HCT116 (cell line): ENCODE measurements around the gene TEDC1. TPM values are rescaled to one million over a fixed set of nuclear protein-coding genes. Genes with fewer than 3 reads are reported as not detected.

Experiments
- ATAC-seq: fragments of 200-7000 bp; cut with Tn5 transposase; 2 replicates; pipeline ENCODE4 v1.9.1; 2020; ENCODE audit warnings: mild to moderate bottlenecking, moderate library complexity
- BruUV-seq: library from RNA; stranded (reverse); fragments of 400-500 nt; replicated peaks from 2 replicates; lab custom pipeline; 2021; lab: Mats Ljungman, UMichigan
- CTCF ChIA-PET: fragments of 300-600 bp; sonication (Branson Sonifier 250); formaldehyde crosslinking; loops from one replicate; lab custom pipeline; 2021; ENCODE audit warnings: antibody characterized with exemption; lab: Charles Lee
- POLR2A ChIA-PET: fragments of 300-600, 350-600 bp; sonication (Branson Sonifier 250); formaldehyde crosslinking; loops from one replicate; lab custom pipeline; 2021; ENCODE audit warnings: antibody characterized with exemption; lab: Charles Lee
- RAD21 ChIA-PET, 2 experiments: fragments of 300-600 bp; sonication (Branson Sonifier 250); formaldehyde crosslinking; loops; one replicate each; lab custom pipeline; 2023; ENCODE audit warnings: low total read pairs in 2 of 2; ENCODE audit not compliant: uncharacterized antibody in 2 of 2, unreplicated experiment in 2 of 2, low non-redundant PET in 1 of 2; lab: Charles Lee
- DNase-seq: peaks from one replicate; pipeline ENCODE4 v3.0.0-alpha.2; 2010; ENCODE audit warnings: low read depth, low spot score
- H2AFZ ChIP-seq: fragments of 200-600 bp; shearing (Covaris generic), sonication (generic); 2 replicates; pipeline ENCODE4 v1.6.1; 2017; ENCODE audit warnings: low read depth, mixed run types, mixed read lengths, antibody characterized with exemption, low read length; ENCODE audit not compliant: poor library complexity, severe bottlenecking
- H3K27ac ChIP-seq: 2 replicates; pipeline ENCODE4 v1.5.1; 2012; ENCODE audit warnings: low read depth, low read length
- H3K27me3 ChIP-seq: fragments of 200-600 bp; sonication (generic); 2 replicates; pipeline ENCODE4 v1.6.1; 2016; ENCODE audit warnings: mixed run types, low read length, mixed read lengths; ENCODE audit not compliant: insufficient read depth
- H3K36me3 ChIP-seq, 2 experiments: fragments of 200-500 bp in 1 of 2; fragments of 200-600 bp in 1 of 2; sonication (Bioruptor generic) in 1 of 2; sonication (generic) in 1 of 2; 2 replicates each; pipeline versions ENCODE4 v1.5.1 to v1.6.1; 2014 to 2016; ENCODE audit warnings: low read length in 2 of 2, inconsistent platforms in 1 of 2, mixed read lengths in 1 of 2, mixed run types in 1 of 2; ENCODE audit not compliant: insufficient read depth in 2 of 2, control insufficient read depth in 1 of 2
- H3K4me1 ChIP-seq, 2 experiments: fragments of 200-600 bp in 1 of 2; sonication (generic) in 1 of 2; 2 replicates each; pipeline versions ENCODE4 v1.5.1 to v1.6.1; 2012 to 2017; ENCODE audit warnings: low read length in 2 of 2, inconsistent platforms in 1 of 2, mild to moderate bottlenecking in 1 of 2, mixed read lengths in 1 of 2, mixed run types in 1 of 2, moderate library complexity in 1 of 2; ENCODE audit not compliant: insufficient read depth in 2 of 2, control insufficient read depth in 1 of 2
- H3K4me2 ChIP-seq: fragments of 200-600 bp; sonication (generic); 2 replicates; pipeline ENCODE4 v1.6.1; 2017; ENCODE audit warnings: mixed run types, low read length, mixed read lengths
- H3K4me3 ChIP-seq, 2 experiments: fragments of 200-600 bp in 1 of 2; sonication (generic) in 1 of 2; replicated peaks in 1 of 2; 2 replicates each; pipeline ENCODE4 v1.5.1; 2011 to 2016; ENCODE audit warnings: low read length in 2 of 2, control low read depth in 1 of 2, low read depth in 1 of 2, mild to moderate bottlenecking in 1 of 2, mixed read lengths in 1 of 2, mixed run types in 1 of 2
- H3K79me2 ChIP-seq: fragments of 200-600 bp; sonication (generic); 2 replicates; pipeline ENCODE4 v1.6.1; 2017; ENCODE audit warnings: mild to moderate bottlenecking, mixed run types, low read length, moderate library complexity, mixed read lengths; ENCODE audit not compliant: insufficient read depth
- H3K9ac ChIP-seq: fragments of 200-600 bp; sonication (generic); 2 replicates; pipeline ENCODE4 v1.6.1; 2016; ENCODE audit warnings: low read length, mixed read lengths
- H3K9me2 ChIP-seq: fragments of 200-600 bp; sonication (generic), shearing (Covaris generic); 2 replicates; pipeline ENCODE4 v1.6.1; 2017; ENCODE audit warnings: mixed run types, mild to moderate bottlenecking, moderate library complexity; ENCODE audit not compliant: insufficient read depth
- H3K9me3 ChIP-seq, 2 experiments: fragments of 200-500 bp in 1 of 2; fragments of 200-600 bp in 1 of 2; sonication (Bioruptor generic) in 1 of 2; sonication (generic) in 1 of 2; 2 replicates each; pipeline ENCODE4 v1.6.1; 2014 to 2017; ENCODE audit warnings: low read length in 2 of 2, mixed read lengths in 2 of 2, inconsistent platforms in 1 of 2, low read depth in 1 of 2, mild to moderate bottlenecking in 1 of 2, mixed run types in 1 of 2, moderate library complexity in 1 of 2; ENCODE audit not compliant: control insufficient read depth in 1 of 2, insufficient read depth in 1 of 2
- H4K20me1 ChIP-seq: fragments of 200-600 bp; sonication (generic), shearing (Covaris generic); 2 replicates; pipeline ENCODE4 v1.6.1; 2017; ENCODE audit warnings: mixed run types, mild to moderate bottlenecking, moderate library complexity; ENCODE audit not compliant: insufficient read depth
- CBX3 ChIP-seq: IDR thresholded peaks from 2 replicates; pipeline ENCODE4 v1.6.1; 2012; ENCODE audit warnings: low read depth
- CEBPB ChIP-seq: IDR thresholded peaks from 2 replicates; pipeline ENCODE4 v1.6.1; 2012; ENCODE audit warnings: low read depth
- ELF1 ChIP-seq: IDR thresholded peaks from 2 replicates; pipeline ENCODE4 v1.6.1; 2012; ENCODE audit warnings: low read depth, borderline replicate concordance
- EZH2 ChIP-seq: fragments of 200-600 bp; sonication (generic); IDR thresholded peaks from 2 replicates; pipeline ENCODE4 v1.6.1; 2017; ENCODE audit warnings: antibody characterized with exemption, mixed run types
- EZH2phosphoT487 ChIP-seq: fragments of 200-600 bp; IDR thresholded peaks from 2 replicates; pipeline ENCODE4 v1.6.1; 2018; ENCODE audit warnings: antibody characterized with exemption, borderline replicate concordance
- JUND ChIP-seq: IDR thresholded peaks from 2 replicates; pipeline ENCODE4 v1.6.1; 2012
- POLR2A ChIP-seq: IDR thresholded peaks from 2 replicates; pipeline ENCODE4 v1.7.0; 2011; ENCODE audit warnings: borderline replicate concordance; ENCODE audit not compliant: insufficient read depth, insufficient read length; ENCODE audit errors: extremely low read depth
- RAD21 ChIP-seq: IDR thresholded peaks from 2 replicates; pipeline ENCODE4 v1.6.1; 2012; ENCODE audit warnings: low read depth, mild to moderate bottlenecking
- REST ChIP-seq: IDR thresholded peaks from 2 replicates; pipeline ENCODE4 v1.6.1; 2012; ENCODE audit warnings: low read depth
- SIN3A ChIP-seq: IDR thresholded peaks from 2 replicates; pipeline ENCODE4 v1.6.1; 2012; ENCODE audit warnings: low read depth
- SP1 ChIP-seq: IDR thresholded peaks from 2 replicates; pipeline ENCODE4 v1.6.1; 2012; ENCODE audit warnings: low read depth
- SRF ChIP-seq: IDR thresholded peaks from 2 replicates; pipeline ENCODE4 v1.6.1; 2012; ENCODE audit warnings: low read depth
- TCF7L2 ChIP-seq: IDR thresholded peaks from 2 replicates; pipeline ENCODE4 v1.7.0; 2011; ENCODE audit warnings: borderline replicate concordance, inconsistent platforms; ENCODE audit not compliant: insufficient read depth, insufficient read length; ENCODE audit errors: extremely low read depth
- YY1 ChIP-seq: IDR thresholded peaks from 2 replicates; pipeline ENCODE4 v1.6.1; 2011; ENCODE audit warnings: low read length, low read depth, moderate library complexity, mild to moderate bottlenecking; ENCODE audit not compliant: insufficient replicate concordance; ENCODE audit errors: extremely low read depth
- ZFX ChIP-seq: fragments of 450-650 bp; IDR thresholded peaks from 2 replicates; pipeline ENCODE4 v1.6.1; 2017
- ZNF274 ChIP-seq: fragments of 200-500 bp; sonication (Bioruptor generic); IDR thresholded peaks from 2 replicates; pipeline ENCODE4 v1.6.1; 2014; ENCODE audit warnings: mild to moderate bottlenecking, low read depth, low read length, inconsistent platforms
- intact Hi-C: fragments of 100-400 bp; cut with micrococcal nuclease; formaldehyde crosslinking; loops from 2 replicates; pipeline ENCODE4 v1.10.0; 2022
- total RNA-seq: library from RNA; stranded (reverse); gene quantifications from one replicate; pipeline ENCODE4 v1.2.1, GENCODE V29; 2021; ENCODE audit not compliant: unreplicated experiment
- TF ChIP-seq, protein P1 (sequence below), 3 experiments: fragments of 200-600 bp in 1 of 3; sonication (generic) in 1 of 3; IDR thresholded peaks in 2 of 3; conservative IDR thresholded peaks in 1 of 3; 2 replicates each; pipeline ENCODE4 v1.5.1; 2012 to 2017; ENCODE audit warnings: low read depth in 2 of 3, low read length in 2 of 3, antibody characterized with exemption in 1 of 3, borderline replicate concordance in 1 of 3, control low read depth in 1 of 3, mild to moderate bottlenecking in 1 of 3, mixed read lengths in 1 of 3, mixed run types in 1 of 3, moderate library complexity in 1 of 3; ENCODE audit not compliant: insufficient read depth in 1 of 3
- TF ChIP-seq, protein P2 (sequence below): IDR thresholded peaks from 2 replicates; pipeline ENCODE4 v1.6.1; 2011; ENCODE audit warnings: mild to moderate bottlenecking, low read length, moderate library complexity; ENCODE audit not compliant: insufficient replicate concordance; ENCODE audit errors: extremely low read depth
- TF ChIP-seq, protein P3 (sequence below): IDR thresholded peaks from 2 replicates; pipeline ENCODE4 v1.6.1; 2012

The TEDC1 gene
- total RNA-seq, 1 experiment from 2014 or later = 40.4 TPM

DNA sequence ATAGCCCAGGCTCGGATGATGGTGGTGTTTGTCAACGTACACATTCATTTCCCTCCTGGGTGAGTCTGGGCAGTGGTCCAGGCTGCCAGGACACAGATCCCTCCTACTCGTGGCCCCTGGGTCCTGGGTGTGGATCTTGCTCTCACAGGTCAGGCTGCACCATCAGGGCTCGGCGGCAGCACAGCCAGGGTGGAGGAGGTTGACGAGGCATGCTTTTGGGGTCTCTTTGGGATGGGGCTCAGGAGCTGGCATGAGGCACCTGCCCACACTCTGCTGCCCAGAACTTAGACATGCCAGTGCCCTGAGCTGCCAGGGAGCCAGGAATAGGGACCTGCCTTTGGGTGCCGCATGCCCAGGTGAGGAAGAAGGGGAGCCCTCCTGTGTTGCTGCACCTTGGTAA lies 45.0 kb downstream of the TEDC1 start:
- H3K4me1 ChIP-seq = peaks cover 0 to 3% of the 10 kb centered on the region in 2 experiments; a peak in 1 of 4 replicates
- no peak overlapping the region for H3K4me3 ChIP-seq
- H3K36me3 ChIP-seq = no peaks in the 10 kb centered on the region
- H2AFZ ChIP-seq = no peak overlapping the region
- ATAC-seq = no peak
- no peaks in the 10 kb centered on the region for H3K9me2 ChIP-seq
- POLR2A ChIA-PET = no interaction called here
- no peak overlapping the region for H3K9ac ChIP-seq
- RAD21 ChIA-PET = no interaction called here
- no peaks in the 10 kb centered on the region for H3K79me2 ChIP-seq
- H3K27ac ChIP-seq = no peak overlapping the region
- no peaks in the 10 kb centered on the region for H3K27me3 ChIP-seq
- no peaks in the 10 kb centered on the region for H4K20me1 ChIP-seq
- BruUV-seq = no TSS peak
- no peaks in the 10 kb centered on the region for H3K9me3 ChIP-seq
- CTCF ChIA-PET = no interaction called here
- intact Hi-C loops = loop anchor here (5.0 to 10.0 kb wide), 2 partner anchors 411 to 619 kb away; no protein-coding TSS in a partner anchor
- no peak overlapping the region for H3K4me2 ChIP-seq
- no peak for TF ChIP-seq SP1
- TF ChIP-seq EZH2phosphoT487 = no peak
- TF ChIP-seq ZNF274 = no peak
- TF ChIP-seq SRF = no peak
- no peak for TF ChIP-seq REST
- no peak for TF ChIP-seq POLR2A
- no peak for TF ChIP-seq ELF1
- no peak for TF ChIP-seq CEBPB
- no peak for TF ChIP-seq JUND
- no peak for TF ChIP-seq ZFX
- TF ChIP-seq YY1 = no peak
- TF ChIP-seq, protein P1, sequence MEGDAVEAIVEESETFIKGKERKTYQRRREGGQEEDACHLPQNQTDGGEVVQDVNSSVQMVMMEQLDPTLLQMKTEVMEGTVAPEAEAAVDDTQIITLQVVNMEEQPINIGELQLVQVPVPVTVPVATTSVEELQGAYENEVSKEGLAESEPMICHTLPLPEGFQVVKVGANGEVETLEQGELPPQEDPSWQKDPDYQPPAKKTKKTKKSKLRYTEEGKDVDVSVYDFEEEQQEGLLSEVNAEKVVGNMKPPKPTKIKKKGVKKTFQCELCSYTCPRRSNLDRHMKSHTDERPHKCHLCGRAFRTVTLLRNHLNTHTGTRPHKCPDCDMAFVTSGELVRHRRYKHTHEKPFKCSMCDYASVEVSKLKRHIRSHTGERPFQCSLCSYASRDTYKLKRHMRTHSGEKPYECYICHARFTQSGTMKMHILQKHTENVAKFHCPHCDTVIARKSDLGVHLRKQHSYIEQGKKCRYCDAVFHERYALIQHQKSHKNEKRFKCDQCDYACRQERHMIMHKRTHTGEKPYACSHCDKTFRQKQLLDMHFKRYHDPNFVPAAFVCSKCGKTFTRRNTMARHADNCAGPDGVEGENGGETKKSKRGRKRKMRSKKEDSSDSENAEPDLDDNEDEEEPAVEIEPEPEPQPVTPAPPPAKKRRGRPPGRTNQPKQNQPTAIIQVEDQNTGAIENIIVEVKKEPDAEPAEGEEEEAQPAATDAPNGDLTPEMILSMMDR (IDR thresholded peaks at IDR 0.05 in 2 of 3, conservative IDR thresholded peaks at IDR 0.05 in 1 of 3; ENCODE audit: borderline replicate concordance in 1 of 3, insufficient read depth in 1 of 3, low read depth in 2 of 3, low read length in 2 of 3) = no peak
- TF ChIP-seq TCF7L2 = no peak
- TF ChIP-seq, protein P2, sequence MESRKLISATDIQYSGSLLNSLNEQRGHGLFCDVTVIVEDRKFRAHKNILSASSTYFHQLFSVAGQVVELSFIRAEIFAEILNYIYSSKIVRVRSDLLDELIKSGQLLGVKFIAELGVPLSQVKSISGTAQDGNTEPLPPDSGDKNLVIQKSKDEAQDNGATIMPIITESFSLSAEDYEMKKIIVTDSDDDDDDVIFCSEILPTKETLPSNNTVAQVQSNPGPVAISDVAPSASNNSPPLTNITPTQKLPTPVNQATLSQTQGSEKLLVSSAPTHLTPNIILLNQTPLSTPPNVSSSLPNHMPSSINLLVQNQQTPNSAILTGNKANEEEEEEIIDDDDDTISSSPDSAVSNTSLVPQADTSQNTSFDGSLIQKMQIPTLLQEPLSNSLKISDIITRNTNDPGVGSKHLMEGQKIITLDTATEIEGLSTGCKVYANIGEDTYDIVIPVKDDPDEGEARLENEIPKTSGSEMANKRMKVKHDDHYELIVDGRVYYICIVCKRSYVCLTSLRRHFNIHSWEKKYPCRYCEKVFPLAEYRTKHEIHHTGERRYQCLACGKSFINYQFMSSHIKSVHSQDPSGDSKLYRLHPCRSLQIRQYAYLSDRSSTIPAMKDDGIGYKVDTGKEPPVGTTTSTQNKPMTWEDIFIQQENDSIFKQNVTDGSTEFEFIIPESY = no peak
- TF ChIP-seq EZH2 = no peak
- TF ChIP-seq CBX3 = no peak
- TF ChIP-seq SIN3A = no peak
- no peak for TF ChIP-seq RAD21
- TF ChIP-seq, protein P3, sequence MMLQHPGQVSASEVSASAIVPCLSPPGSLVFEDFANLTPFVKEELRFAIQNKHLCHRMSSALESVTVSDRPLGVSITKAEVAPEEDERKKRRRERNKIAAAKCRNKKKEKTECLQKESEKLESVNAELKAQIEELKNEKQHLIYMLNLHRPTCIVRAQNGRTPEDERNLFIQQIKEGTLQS = no peak
- no peak for DNase-seq
